GM12878 (cell line): ENCODE data around the gene SPR. TPM values are rescaled to one million over a fixed set of nuclear protein-coding genes. Genes with fewer than 3 reads are reported as not detected.

ENCODE experiments used
- ATAC-seq: fragments of 200-7000 bp; cut with Tn5 transposase; 3 replicates; pipeline ENCODE4 v1.9.1; 2020; ENCODE audit warnings: mild to moderate bottlenecking, moderate library complexity
- BruUV-seq: library from RNA; stranded (reverse); fragments of 400-500 nt; replicated peaks from 2 replicates; lab custom pipeline; 2021; lab: Mats Ljungman, UMichigan
- CTCF ChIA-PET: fragments of 300-600 bp; sonication (Branson Sonifier 250); formaldehyde crosslinking; extraction: SDS; loops from one replicate; lab custom pipeline; 2021; ENCODE audit warnings: inconsistent platforms; lab: Yijun Ruan, JAX
- POLR2A ChIA-PET: fragments of 350-600 bp; formaldehyde crosslinking; extraction: SDS; loops from one replicate; lab custom pipeline; 2021; ENCODE audit warnings: inconsistent platforms; lab: Charles Lee
- RAD21 ChIA-PET: fragments of 300-600 bp; sonication (Branson Sonifier 250); formaldehyde crosslinking; loops from one replicate; lab custom pipeline; 2023; ENCODE audit warnings: antibody characterized with exemption; ENCODE audit not compliant: unreplicated experiment; lab: Charles Lee
- SMC1A ChIA-PET: fragments of 300-600 bp; sonication (Branson Sonifier 250); formaldehyde crosslinking; loops from one replicate; lab custom pipeline; 2023; ENCODE audit not compliant: unreplicated experiment, uncharacterized antibody; lab: Charles Lee
- DNase-seq: peaks from one replicate; pipeline ENCODE4 v3.0.0-alpha.2; 2011; ENCODE audit warnings: low read depth, low spot score
- FAIRE-seq: peaks from 3 replicates; lab custom pipeline; 2011; peaks lifted over from hg19 to GRCh38; lab: Jason Lieb, UNC
- H2AFZ ChIP-seq: 2 replicates; pipeline ENCODE4 v1.6.0; 2011; ENCODE audit warnings: low read depth, low read length, control low read depth; ENCODE audit not compliant: control insufficient read depth
- H3K27ac ChIP-seq: 2 replicates; pipeline ENCODE4 v1.5.1; 2011; ENCODE audit warnings: control low read depth; ENCODE audit not compliant: control insufficient read depth, insufficient read depth
- H3K27me3 ChIP-seq, 2 experiments: replicated peaks in 1 of 2; 2 replicates each; pipeline versions ENCODE4 v1.6.0 to v1.6.1; 2011; ENCODE audit warnings: low read length in 1 of 2; ENCODE audit not compliant: control insufficient read depth in 2 of 2, insufficient read depth in 2 of 2
- H3K36me3 ChIP-seq, 2 experiments: 2 replicates each; pipeline ENCODE4 v1.5.1; 2011; ENCODE audit warnings: low read length in 1 of 2; ENCODE audit not compliant: control insufficient read depth in 2 of 2, insufficient read depth in 2 of 2
- H3K4me1 ChIP-seq: 2 replicates; pipeline ENCODE4 v1.6.1; 2011; ENCODE audit warnings: mild to moderate bottlenecking, low read length, moderate library complexity, mixed read lengths; ENCODE audit not compliant: control insufficient read depth, insufficient read depth
- H3K4me2 ChIP-seq: 2 replicates; pipeline ENCODE4 v1.6.0; 2011; ENCODE audit warnings: control low read depth; ENCODE audit not compliant: control insufficient read depth, insufficient read depth
- H3K4me3 ChIP-seq: fragments of 200-600 bp; sonication (generic); 2 replicates; pipeline ENCODE4 v1.5.1; 2016
- H3K79me2 ChIP-seq: 2 replicates; pipeline ENCODE4 v1.6.0; 2011; ENCODE audit warnings: low read length; ENCODE audit not compliant: control insufficient read depth, insufficient read depth
- H3K9ac ChIP-seq: 2 replicates; pipeline ENCODE4 v1.8.0; 2011; ENCODE audit warnings: low read length, control low read depth, mixed read lengths; ENCODE audit not compliant: control insufficient read depth, insufficient read depth
- H3K9me3 ChIP-seq: replicated peaks from 3 replicates; pipeline ENCODE4 v1.5.1; 2011; ENCODE audit warnings: mild to moderate bottlenecking, low read length; ENCODE audit not compliant: control insufficient read depth, insufficient read depth
- H4K20me1 ChIP-seq: 2 replicates; pipeline ENCODE4 v1.6.0; 2011; ENCODE audit not compliant: control insufficient read depth, insufficient read depth
- CBX5 ChIP-seq: sonication (generic); IDR thresholded peaks from 2 replicates; pipeline ENCODE4 v1.6.1; 2016; ENCODE audit warnings: low read depth, moderate library complexity, mild to moderate bottlenecking, inconsistent platforms
- CHD1 ChIP-seq: IDR thresholded peaks from 2 replicates; pipeline ENCODE4 v1.6.1; 2012; ENCODE audit warnings: low read depth, low read length, improper control_type of control experiment
- CHD4 ChIP-seq: fragments of 200-600 bp; sonication (generic); IDR thresholded peaks from 2 replicates; pipeline ENCODE4 v1.6.1; 2016; ENCODE audit warnings: mild to moderate bottlenecking
- CREB1 ChIP-seq: IDR thresholded peaks from 2 replicates; pipeline ENCODE4 v1.6.1; 2012; ENCODE audit warnings: low read depth, mild to moderate bottlenecking, inconsistent platforms
- GATAD2B ChIP-seq: fragments of 450-650 bp; conservative IDR thresholded peaks from 2 replicates; pipeline ENCODE4 v1.6.1; 2017; ENCODE audit warnings: low read depth, mild to moderate bottlenecking, moderate library complexity
- IKZF1 ChIP-seq: fragments of 450-650 bp; conservative IDR thresholded peaks from 2 replicates; pipeline ENCODE4 v1.6.1; 2017; ENCODE audit warnings: antibody characterized with exemption, mild to moderate bottlenecking
- IKZF2 ChIP-seq, 2 experiments: fragments of 450-650 bp; IDR thresholded peaks; 2 replicates each; pipeline ENCODE4 v1.6.1; 2017; ENCODE audit warnings: mild to moderate bottlenecking in 2 of 2, moderate library complexity in 2 of 2
- IRF4 ChIP-seq: IDR thresholded peaks from 2 replicates; pipeline ENCODE4 v1.6.1; 2011; ENCODE audit warnings: low read depth, low read length
- NFYA ChIP-seq: IDR thresholded peaks from 2 replicates; pipeline ENCODE4 v1.6.1; 2011; ENCODE audit warnings: low read depth, mild to moderate bottlenecking, low read length, improper control_type of control experiment, borderline replicate concordance
- PML ChIP-seq: IDR thresholded peaks from 2 replicates; pipeline ENCODE4 v1.6.1; 2012; ENCODE audit warnings: low read length, inconsistent platforms
- SMAD1 ChIP-seq: fragments of 450-650 bp; IDR thresholded peaks from 2 replicates; pipeline ENCODE4 v1.6.1; 2018; ENCODE audit warnings: mild to moderate bottlenecking, low read depth; ENCODE audit not compliant: partially characterized antibody
- TBL1XR1 ChIP-seq: IDR thresholded peaks from 2 replicates; pipeline ENCODE4 v1.6.1; 2012; ENCODE audit warnings: low read depth, low read length, improper control_type of control experiment
- WRNIP1 ChIP-seq: IDR thresholded peaks from 2 replicates; pipeline ENCODE4 v1.6.1; 2011; ENCODE audit warnings: low read depth, low read length, improper control_type of control experiment, borderline replicate concordance
- ZNF622 ChIP-seq: fragments of 450-650 bp; IDR thresholded peaks from 2 replicates; pipeline ENCODE4 v1.6.1; 2017; ENCODE audit warnings: mild to moderate bottlenecking, inconsistent platforms
- WGBS: methylation state at CpG from one replicate; pipeline ENCODE4 v1.1.6; 2016; ENCODE audit warnings: low lambda C conversion rate; ENCODE audit not compliant: insufficient replicate concordance, insufficient coverage; ENCODE audit errors: missing lambda C conversion rate; 5-methylcytosine and 5-hydroxymethylcytosine counted together
- in situ Hi-C: fragments of 300-500 bp; cut with MboI; formaldehyde crosslinking; loops from 9 replicates; pipeline ENCODE4 v1.14.3; 2018; ENCODE audit warnings: mixed read lengths
- intact Hi-C: fragments of 100-400 bp; cut with micrococcal nuclease; formaldehyde crosslinking; loops from one replicate; pipeline ENCODE4 v1.14.2; 2022; ENCODE audit not compliant: unreplicated experiment
- polyA plus RNA-seq, 11 experiments: library from polyadenylated mRNA; depleted of rRNA in 4 of 11; unstranded in 6 of 11; stranded (reverse) in 5 of 11; fragments of >200 nt; fragmentation: Nextera tagmentation in 4 of 11; fragmentation: Illumina TruSeq in 1 of 11; extraction: Ambion mirVana in 4 of 11; extraction: Trizol in 1 of 11; gene quantifications; 1 replicate in 1 of 11; 2 replicates in 10 of 11; pipeline versions ENCODE4 v1.2.1 to v1.2.3, GENCODE V29; 2011 to 2016; ENCODE audit warnings: inconsistent platforms in 2 of 11, missing spikeins in 2 of 11, low read depth in 1 of 11
- total RNA-seq, 4 experiments: library from RNA; depleted of rRNA in 3 of 4; stranded (reverse); fragments of >200 nt in 3 of 4; fragmentation: Illumina TruSeq in 1 of 4; extraction: Trizol in 1 of 4; gene quantifications; 2 replicates each; pipeline versions ENCODE4 v1.2.1 to v1.2.3, GENCODE V29; 2013 to 2021
- TF ChIP-seq, protein P1 (sequence below): fragments of 150-350 bp; IDR thresholded peaks from 2 replicates; pipeline ENCODE4 v1.6.1; 2014; ENCODE audit warnings: mild to moderate bottlenecking, low read depth, low read length
- TF ChIP-seq, protein P2 (sequence below): IDR thresholded peaks from 2 replicates; pipeline ENCODE4 v1.6.1; 2011; ENCODE audit warnings: mild to moderate bottlenecking, low read depth, low read length, moderate library complexity; ENCODE audit not compliant: insufficient replicate concordance
- TF ChIP-seq, protein P3 (sequence below): fragments of 450-650 bp; IDR thresholded peaks from 2 replicates; pipeline ENCODE4 v1.6.1; 2017; ENCODE audit warnings: low read depth, mild to moderate bottlenecking, moderate library complexity
- TF ChIP-seq, protein P4 (sequence below): IDR thresholded peaks from 2 replicates; pipeline ENCODE4 v1.6.1; 2011; ENCODE audit warnings: borderline replicate concordance, low read depth, mild to moderate bottlenecking, moderate library complexity, low read length; ENCODE audit not compliant: insufficient read depth, poor library complexity, severe bottlenecking

The SPR gene
- total and polyA plus RNA-seq, 10 of the 15 experiments (the other 5 are each of a cell fraction or from before 2014, with no cell fraction given): 0.68 to 7.8 (median 2.5) TPM

DNA sequence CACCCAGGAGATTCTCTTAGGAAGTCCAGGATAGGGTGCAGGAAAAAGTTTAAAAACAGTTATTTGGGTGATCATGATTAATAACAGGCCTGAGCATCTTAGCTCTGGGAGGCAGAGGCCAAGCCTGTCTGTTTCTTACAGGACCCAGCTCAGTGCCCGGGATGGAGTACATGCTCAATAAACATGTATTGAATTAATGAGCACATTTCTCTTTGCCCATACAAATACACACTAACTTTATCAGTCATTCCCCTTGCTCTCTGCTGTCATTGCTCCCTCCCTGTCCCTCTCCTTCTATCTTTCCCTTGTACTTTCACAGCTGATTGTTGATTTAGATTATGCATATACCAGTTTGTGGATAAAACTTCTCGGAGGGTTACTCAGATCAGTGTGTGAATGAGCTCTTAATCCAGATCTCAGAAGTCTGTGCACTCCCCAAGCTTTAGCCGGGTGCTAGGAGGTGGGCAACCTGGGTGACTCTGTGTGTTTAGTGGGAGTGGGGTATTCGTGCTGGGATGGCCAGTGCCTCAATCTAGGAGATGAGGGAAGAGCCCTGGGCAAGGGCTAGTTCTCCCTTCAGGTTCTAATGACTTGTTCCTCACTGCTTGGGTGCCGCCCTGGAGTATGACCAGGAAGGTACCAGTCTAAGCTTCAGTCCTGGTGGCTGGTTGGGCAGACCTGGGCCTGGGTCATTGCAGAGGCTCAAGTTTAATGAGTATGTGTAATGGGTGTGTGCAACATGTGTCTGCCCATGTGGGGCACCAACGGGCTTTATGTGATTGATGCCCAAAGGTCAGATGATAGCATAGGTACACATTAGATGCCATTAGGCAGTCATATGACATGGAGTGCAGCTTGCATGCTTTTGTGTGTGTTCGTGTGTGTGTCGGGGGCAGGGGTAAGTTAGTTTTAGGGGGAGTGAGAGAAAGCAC is 40.7 kb downstream of the SPR start:
- ChIA-PET SMC1A (interaction anchor here (0.6 to 3.8 kb wide), 6 partner anchors 12 to 47 kb away, joined by 3 to 23 read pairs (median 11); partner anchors contain the start of gene EMX1), CTCF (interaction anchor here (1.2 to 9.4 kb wide), 4 partner anchors 13 to 284 kb away, joined by 3 to 105 read pairs (median 5); no protein-coding TSS in a partner anchor), RAD21 (interaction anchor here (1.5 to 4.6 kb wide), 2 partner anchors 11 to 34 kb away, joined by 5 to 30 read pairs; partner anchors contain the start of gene EMX1), POLR2A (no interaction called here)
- no peaks in the 10 kb centered on the region for H3K4me1 ChIP-seq
- no peaks in the 10 kb centered on the region for H3K36me3 ChIP-seq
- intact Hi-C loops (no loop called here), in situ Hi-C loops (no loop called here)
- no peak for FAIRE-seq
- H4K20me1 ChIP-seq: no peaks in the 10 kb centered on the region; the same call in 1 of the 2 replicates
- no TSS peak for BruUV-seq
- H3K27me3 ChIP-seq: peaks cover 7 to 13% of the 10 kb centered on the region in 2 experiments
- H3K4me3 ChIP-seq: no peak overlapping the region
- ATAC-seq: no peak
- H3K27ac ChIP-seq: no peak overlapping the region
- no peak overlapping the region for H3K9ac ChIP-seq
- H3K9me3 ChIP-seq: no peaks in the 10 kb centered on the region
- no peak overlapping the region for H3K4me2 ChIP-seq
- H2AFZ ChIP-seq: no peak overlapping the region
- no peaks in the 10 kb centered on the region for H3K79me2 ChIP-seq
- WGBS: 30% methylated on average over 8 of the region's 8 CpGs
- DNase-seq: no peak
- TF ChIP-seq ZNF622 (no peak), IKZF1 (no peak), CHD1 (no peak), SMAD1 (no peak), IKZF2 (IDR thresholded peaks at IDR 0.05) (no peak), GATAD2B (no peak), TBL1XR1 (no peak), IRF4 (no peak), WRNIP1 (no peak), PML (no peak), NFYA (no peak), CBX5 (no peak), CHD4 (no peak), CREB1 (no peak)
- TF ChIP-seq, protein P1, sequence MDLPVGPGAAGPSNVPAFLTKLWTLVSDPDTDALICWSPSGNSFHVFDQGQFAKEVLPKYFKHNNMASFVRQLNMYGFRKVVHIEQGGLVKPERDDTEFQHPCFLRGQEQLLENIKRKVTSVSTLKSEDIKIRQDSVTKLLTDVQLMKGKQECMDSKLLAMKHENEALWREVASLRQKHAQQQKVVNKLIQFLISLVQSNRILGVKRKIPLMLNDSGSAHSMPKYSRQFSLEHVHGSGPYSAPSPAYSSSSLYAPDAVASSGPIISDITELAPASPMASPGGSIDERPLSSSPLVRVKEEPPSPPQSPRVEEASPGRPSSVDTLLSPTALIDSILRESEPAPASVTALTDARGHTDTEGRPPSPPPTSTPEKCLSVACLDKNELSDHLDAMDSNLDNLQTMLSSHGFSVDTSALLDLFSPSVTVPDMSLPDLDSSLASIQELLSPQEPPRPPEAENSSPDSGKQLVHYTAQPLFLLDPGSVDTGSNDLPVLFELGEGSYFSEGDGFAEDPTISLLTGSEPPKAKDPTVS: no peak
- TF ChIP-seq, protein P2, sequence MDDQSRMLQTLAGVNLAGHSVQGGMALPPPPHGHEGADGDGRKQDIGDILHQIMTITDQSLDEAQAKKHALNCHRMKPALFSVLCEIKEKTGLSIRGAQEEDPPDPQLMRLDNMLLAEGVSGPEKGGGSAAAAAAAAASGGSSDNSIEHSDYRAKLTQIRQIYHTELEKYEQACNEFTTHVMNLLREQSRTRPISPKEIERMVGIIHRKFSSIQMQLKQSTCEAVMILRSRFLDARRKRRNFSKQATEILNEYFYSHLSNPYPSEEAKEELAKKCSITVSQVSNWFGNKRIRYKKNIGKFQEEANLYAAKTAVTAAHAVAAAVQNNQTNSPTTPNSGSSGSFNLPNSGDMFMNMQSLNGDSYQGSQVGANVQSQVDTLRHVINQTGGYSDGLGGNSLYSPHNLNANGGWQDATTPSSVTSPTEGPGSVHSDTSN: no peak
- TF ChIP-seq, protein P3, sequence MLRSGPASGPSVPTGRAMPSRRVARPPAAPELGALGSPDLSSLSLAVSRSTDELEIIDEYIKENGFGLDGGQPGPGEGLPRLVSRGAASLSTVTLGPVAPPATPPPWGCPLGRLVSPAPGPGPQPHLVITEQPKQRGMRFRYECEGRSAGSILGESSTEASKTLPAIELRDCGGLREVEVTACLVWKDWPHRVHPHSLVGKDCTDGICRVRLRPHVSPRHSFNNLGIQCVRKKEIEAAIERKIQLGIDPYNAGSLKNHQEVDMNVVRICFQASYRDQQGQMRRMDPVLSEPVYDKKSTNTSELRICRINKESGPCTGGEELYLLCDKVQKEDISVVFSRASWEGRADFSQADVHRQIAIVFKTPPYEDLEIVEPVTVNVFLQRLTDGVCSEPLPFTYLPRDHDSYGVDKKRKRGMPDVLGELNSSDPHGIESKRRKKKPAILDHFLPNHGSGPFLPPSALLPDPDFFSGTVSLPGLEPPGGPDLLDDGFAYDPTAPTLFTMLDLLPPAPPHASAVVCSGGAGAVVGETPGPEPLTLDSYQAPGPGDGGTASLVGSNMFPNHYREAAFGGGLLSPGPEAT: no peak
- TF ChIP-seq, protein P4, sequence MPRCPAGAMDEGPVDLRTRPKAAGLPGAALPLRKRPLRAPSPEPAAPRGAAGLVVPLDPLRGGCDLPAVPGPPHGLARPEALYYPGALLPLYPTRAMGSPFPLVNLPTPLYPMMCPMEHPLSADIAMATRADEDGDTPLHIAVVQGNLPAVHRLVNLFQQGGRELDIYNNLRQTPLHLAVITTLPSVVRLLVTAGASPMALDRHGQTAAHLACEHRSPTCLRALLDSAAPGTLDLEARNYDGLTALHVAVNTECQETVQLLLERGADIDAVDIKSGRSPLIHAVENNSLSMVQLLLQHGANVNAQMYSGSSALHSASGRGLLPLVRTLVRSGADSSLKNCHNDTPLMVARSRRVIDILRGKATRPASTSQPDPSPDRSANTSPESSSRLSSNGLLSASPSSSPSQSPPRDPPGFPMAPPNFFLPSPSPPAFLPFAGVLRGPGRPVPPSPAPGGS: no peak
